SK-N-MC (cell line): Measurements from ENCODE around the gene RWDD1.

Source experiments
- EZH2 ChIP-seq: fragments of 200-600 bp; sonication (generic); IDR thresholded peaks from one replicate; pipeline ENCODE4 v1.6.1; 2017; ENCODE audit warnings: antibody characterized with exemption
- POLR2AphosphoS5 ChIP-seq: IDR thresholded peaks from 2 replicates; pipeline ENCODE4 v1.6.1; 2012; ENCODE audit warnings: mild to moderate bottlenecking, low read depth, low read length, borderline replicate concordance

DNA sequence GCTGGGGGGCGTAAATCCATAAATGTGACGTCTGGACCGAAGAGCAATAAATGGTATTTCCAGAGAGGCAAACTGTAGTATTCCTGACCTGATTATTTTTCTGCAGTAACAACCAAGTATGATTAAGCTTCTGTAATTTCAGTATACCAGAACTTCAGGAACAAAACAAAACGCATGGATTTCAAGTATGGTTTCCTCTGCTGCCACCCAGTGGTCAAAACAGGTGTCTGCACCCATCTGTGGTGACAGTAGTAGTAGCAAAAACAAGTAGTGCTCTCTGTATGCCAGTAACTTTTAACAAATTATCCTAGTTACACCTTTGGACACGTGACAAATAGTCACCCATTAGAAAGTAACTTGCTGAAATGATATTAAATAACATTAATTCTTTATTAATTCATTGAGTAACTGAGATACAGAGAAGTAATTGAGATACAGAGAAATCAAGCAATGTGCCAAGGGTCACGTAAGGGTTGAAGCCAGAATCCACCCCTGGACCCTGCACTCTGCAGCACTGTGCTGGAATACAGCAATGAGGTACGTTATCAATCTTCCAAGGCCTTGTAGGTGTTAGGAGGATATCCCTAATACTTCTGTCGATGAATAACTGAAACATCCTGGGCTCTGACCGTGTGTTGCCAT is 9.8 kb upstream of the RWDD1 start:
- TF ChIP-seq EZH2 (no peak), POLR2AphosphoS5 (no peak)
